HK-2 (cell line): Measurements from ENCODE around the gene FFAR3.

Source experiments
- DNase-seq: peaks from one replicate; pipeline ENCODE4 v3.0.0-alpha.2; 2018; ENCODE audit not compliant: unreplicated experiment

FFAR3 gene

GRCh38 chr19:35357867-35358573, at the start of gene FFAR3:
FFAR3 (plus strand) TSS chr19:35358460; CDS start chr19:35358891, 431 bp downstream.
- no peak for DNase-seq

- DNase-seq: no peak
Measured at GRCh38 chr19:35308910-35309309, 49.4 kb upstream of the FFAR3 start.

DNA sequence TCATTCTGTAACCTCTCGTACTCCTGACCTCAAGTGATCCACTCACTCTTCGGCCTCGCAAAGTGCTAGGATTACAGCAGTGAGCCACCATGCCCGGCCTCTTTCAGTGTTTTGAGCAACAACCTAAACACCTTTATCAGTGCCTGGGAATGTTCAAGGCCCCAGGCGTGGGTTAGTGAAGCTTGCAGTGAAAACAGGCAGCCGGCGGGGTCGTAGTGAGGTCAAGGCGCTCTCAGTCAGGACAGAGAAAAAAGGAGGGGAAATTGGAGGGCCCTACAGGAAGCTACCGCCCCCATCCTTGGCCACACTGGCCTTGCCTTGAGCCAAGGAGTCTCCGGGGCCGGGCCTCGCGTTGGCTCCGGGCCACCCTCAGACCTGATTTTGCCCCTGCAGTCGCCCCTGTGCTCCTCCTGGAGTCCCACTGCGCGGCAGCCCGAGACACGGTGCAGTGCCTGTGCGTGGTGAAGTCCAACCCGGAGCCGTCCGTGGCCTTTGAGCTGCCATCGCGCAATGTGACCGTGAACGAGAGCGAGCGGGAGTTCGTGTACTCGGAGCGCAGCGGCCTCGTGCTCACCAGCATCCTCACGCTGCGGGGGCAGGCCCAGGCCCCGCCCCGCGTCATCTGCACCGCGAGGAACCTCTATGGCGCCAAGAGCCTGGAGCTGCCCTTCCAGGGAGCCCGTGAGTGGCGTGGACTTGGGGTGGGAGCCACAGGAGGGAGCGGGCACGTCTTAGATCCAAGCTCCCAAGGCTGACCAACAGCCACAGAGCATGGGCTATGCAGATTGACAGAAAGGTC, 48.6 kb upstream of the FFAR3 start:
- peak; percentile 44 for DNase-seq

DNA sequence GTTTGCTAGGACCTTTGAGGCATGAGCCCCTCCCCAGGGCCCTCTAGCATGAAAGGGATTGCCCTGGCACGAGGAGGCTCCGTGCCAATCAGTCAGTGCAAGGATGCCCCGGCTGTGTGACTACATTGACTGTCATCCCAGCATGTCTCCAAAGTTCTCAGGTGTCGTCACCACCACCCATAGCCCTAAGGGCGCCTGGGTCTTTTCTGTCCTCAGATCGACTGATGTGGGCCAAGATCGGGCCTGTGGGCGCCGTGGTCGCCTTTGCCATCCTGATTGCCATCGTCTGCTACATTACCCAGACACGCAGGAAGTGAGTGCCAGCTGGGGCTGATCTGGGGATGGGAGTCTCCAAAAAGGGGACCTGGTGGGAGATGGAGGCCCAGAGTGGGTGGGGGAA, 47.9 kb upstream of the FFAR3 start:
- no peak for DNase-seq

DNA sequence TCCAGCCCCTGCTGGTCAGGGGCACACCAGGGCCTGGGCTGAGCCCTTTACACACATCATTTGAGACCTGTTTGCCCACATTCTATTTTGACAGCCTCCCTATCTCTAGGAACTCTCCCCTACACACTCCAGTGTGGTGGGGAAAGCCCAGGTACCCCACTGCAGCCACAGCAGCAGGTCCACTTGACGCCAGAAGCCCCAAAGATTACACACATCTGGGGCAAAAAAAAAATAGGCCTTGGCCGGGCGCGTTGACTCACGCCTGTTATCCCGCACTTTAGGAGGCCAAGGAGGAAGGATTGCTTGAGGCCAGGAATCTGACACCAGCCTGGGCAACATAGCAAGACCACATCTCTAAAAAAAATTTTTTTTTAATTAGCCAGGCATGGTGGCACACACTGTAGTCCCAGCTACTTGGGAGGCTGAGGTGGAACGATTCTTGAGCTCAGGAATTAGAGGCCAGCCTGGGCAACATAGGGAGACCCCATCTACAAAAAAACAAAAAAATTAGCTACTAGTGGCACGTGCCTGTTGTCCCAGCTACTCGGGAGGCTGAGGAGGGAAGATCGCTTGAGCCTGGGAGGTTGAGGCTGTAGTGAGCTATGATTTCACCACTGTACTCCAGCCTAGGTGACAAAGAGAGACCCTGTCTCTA, 47.3 kb upstream of the FFAR3 start:
- DNase-seq: no peak

DNA sequence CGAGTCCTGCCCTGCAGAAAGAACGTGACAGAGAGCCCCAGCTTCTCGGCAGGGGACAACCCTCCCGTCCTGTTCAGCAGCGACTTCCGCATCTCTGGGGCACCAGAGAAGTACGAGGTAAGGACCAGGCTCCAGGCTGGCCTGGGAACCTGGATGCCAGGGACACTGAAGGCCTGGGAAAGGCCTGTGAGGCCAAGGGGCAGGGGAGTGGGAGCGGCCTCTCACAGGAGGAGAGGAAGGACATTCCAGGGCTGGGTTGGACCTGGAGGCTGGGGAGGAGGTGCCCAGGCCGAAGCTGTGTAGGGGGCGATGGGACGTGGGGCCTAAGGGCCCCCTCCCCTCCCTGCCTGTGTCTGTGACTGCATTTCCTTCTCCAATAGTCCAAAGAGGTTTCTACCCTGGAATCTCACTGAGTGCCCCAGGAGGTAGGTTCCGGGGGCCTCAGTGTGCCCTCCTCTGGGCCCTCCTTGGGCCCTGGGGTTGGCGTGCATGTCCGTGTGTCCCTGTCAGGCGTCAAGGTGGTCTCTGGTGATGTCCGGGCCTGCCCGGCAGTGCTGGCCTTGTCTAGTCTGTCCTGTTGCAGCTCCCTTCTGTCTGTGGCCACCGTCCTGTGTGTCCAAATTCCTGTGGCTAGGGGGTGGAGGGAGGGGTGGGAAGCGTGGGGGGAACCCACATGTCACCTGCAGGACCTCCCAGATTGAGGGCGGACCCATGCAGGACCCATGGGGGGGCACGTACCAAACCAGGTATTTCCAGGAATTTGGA, 46.2 kb upstream of the FFAR3 start:
- no peak for DNase-seq

GRCh38 chr19:35313587-35313986, 44.7 kb upstream of the FFAR3 start:
- DNase-seq: no peak

GRCh38 chr19:35314031-35314430, 44.2 kb upstream of the FFAR3 start:
- no peak for DNase-seq

GRCh38 chr19:35314858-35315470, 43.3 kb upstream of the FFAR3 start:
- no peak for DNase-seq

- no peak for DNase-seq
Measured at GRCh38 chr19:35315883-35316282, 42.4 kb upstream of the FFAR3 start.

DNA sequence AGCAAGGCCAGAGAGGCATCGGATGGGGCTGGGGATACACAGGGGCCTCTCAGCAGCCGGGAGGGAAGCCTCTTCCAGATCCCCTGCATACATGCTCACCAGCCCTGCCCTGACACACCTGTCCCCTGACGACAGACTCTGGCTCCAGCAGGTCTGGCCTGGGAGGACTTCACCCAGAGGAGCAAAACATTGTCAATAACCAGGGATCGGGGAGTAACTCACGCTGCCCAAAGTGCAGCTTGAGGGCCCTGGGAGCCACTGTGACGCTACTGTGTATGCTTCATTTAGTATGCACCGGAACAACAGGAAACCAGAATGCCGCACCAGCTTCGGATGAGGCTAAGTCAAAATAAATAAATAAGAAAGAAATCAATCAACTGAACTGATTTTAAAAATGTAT, 41.7 kb upstream of the FFAR3 start:
- DNase-seq: no peak

DNA sequence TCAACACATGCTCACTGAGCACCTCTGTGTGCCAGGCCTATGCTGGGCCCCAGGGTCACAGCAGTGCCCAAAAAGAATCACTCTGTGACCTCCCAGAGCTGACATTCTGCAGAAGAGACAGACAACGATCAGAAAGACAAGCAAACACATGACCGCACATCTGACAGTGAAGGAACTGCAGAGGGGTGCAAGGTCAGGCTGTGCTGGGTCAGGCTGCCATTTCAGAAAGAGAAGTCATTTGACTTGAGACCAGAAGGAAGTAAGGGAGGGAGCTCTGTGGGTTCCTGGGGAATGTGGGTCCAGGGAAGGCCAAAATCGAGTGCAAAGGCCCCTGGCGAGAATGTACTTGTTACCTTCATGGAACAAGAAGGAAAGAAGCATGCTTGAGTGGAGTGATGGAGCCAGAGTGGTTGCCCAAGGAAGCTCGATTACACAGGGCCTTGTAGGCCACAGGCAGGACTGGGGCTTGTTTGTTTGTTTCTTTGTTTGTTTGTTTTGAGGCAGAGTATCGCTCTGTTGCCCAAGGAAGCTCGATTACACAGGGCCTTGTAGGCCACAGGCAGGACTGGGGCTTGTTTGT, 40.7 kb upstream of the FFAR3 start:
- no peak for DNase-seq

DNA sequence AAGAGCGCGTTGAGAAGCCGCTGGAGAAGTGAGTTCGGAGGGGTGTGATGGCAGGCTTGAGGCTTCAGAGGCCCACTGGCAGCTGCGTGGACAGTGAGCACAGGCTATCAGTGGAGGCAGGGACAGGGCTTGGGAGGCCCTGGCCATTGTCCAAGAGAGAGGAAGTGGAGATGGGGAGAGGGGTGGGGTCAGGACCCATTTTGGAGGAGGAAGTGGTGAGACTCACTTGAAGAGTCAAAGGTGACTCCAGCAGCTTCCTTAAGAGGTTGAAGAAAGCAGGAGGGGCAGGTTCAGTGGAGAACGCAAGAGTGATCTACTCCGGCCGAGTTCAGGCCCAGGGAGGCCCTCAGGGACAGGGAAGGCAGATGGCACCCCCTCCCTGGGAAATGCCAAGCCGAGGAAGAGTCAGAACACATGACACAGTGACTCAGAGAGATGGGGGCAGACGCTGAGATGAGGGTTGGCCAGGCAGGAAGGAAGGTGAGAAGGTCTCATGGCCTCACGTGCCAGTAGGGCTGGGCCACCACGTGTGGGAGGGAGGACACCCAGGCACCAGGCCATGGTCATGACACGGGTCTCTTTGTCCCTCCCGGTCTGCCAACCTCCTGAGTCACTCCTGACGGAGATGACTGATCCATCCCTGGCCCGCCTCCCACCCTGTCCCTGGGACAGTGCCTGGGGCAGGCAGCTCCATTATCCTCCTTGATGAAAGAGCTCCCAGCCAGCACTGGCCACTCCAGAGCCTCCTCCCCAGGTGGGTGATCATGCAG, 39.4 kb upstream of the FFAR3 start:
- DNase-seq: peak; percentile 97

- no peak for DNase-seq
Measured at GRCh38 chr19:35320065-35320713, 38.1 kb upstream of the FFAR3 start.

DNA sequence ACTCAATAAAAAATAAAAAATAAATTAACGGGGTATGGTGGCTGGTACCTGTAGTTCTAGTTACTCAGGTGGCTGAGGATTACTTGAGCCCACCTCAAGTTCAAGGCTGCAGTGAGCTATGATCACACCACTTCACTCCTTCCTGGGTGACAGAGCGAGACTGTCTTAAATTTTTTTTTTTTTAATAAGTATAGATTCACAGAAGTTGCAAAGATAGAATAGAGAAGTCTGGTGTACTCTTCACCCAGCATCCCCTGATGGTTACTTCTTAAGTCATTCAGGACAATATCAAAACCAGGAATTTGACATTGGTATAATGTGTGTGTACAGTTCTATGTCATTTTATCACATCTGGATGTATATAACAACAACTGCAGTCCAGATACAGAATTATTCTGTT, 37.0 kb upstream of the FFAR3 start:
- DNase-seq: no peak

GRCh38 chr19:35322014-35322413, 36.2 kb upstream of the FFAR3 start:
- DNase-seq: no peak

DNA sequence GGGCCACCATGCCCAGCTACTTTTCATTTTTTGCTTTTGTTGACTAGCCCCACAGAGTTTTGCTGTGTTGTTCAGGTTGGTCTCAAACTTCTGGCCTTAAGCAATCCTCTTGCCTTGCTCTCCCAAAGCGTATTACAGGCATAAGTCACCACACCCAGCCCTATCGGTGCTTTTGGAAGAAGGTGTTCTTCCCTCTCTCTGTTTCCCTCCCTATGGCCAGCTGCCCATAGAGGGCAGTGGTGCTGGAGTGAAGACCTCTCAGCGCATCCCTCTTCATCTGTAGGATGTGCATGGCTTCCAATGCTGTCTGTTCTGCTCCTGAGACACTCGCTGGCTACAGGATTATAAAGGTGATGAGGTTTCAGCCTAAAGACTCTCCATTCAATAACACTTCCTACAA, 30.6 kb upstream of the FFAR3 start:
- DNase-seq: no peak

DNA sequence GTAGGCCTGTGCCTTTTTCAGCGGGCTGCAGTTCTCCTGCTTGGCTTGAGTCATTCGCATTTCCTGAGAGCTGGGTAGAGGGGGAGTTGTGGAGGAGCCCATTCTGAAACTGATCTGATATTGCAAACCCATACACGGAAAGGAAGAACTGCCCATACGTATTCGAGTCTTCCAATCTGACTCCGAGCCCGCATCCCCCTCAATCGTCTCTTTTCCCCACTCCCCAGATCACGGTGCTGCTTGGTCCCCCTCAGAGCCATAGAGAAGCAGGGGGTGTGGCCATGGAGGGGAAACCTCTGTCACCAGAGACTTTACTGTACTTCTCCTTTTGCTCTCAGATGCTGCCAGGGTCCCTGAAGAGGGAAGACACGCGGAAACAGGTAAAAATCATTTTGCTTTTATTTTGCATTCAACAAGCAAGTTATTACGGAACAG, 29.4 kb upstream of the FFAR3 start, which contains the start of gene CD22:
Gene CD22 (plus strand): TSS at position 337 of the 435 bp plus-strand sequence. CDS start 2,854 bp downstream, outside the sequence.
- no peak for DNase-seq

- no peak for DNase-seq
Measured at GRCh38 chr19:35329323-35329722, 28.9 kb upstream of the FFAR3 start.

GRCh38 chr19:35330475-35330874, 27.8 kb upstream of the FFAR3 start:
- no peak for DNase-seq
